Endothelial cell (in vitro differentiated cells): ENCODE measurements around the gene INF2. TPM values are rescaled to one million over a fixed set of nuclear protein-coding genes. Genes with fewer than 3 reads are reported as not detected.

Source experiments
- DNase-seq: peaks from one replicate; pipeline ENCODE4 v3.0.0; 2021; ENCODE audit warnings: low spot score
- H3K27ac Mint-ChIP-seq: one replicate; pipeline ENCODE4 v1.8.0; 2021; ENCODE audit warnings: mixed read lengths, inconsistent platforms; ENCODE audit not compliant: unreplicated experiment
- H3K27me3 Mint-ChIP-seq: one replicate; pipeline ENCODE4 v1.8.0; 2021; ENCODE audit warnings: mild to moderate bottlenecking, moderate library complexity, mixed read lengths, inconsistent platforms; ENCODE audit not compliant: unreplicated experiment
- H3K36me3 Mint-ChIP-seq: one replicate; pipeline ENCODE4 v1.8.0; 2021; ENCODE audit warnings: mild to moderate bottlenecking, low read depth, mixed read lengths, inconsistent platforms; ENCODE audit not compliant: unreplicated experiment
- H3K4me1 Mint-ChIP-seq: one replicate; pipeline ENCODE4 v1.8.0; 2021; ENCODE audit warnings: mild to moderate bottlenecking, mixed read lengths, inconsistent platforms; ENCODE audit not compliant: unreplicated experiment
- H3K4me3 Mint-ChIP-seq: one replicate; pipeline ENCODE4 v1.8.0; 2021; ENCODE audit warnings: mild to moderate bottlenecking, mixed read lengths, inconsistent platforms; ENCODE audit not compliant: unreplicated experiment
- H3K9me3 Mint-ChIP-seq: one replicate; pipeline ENCODE4 v1.8.0; 2021; ENCODE audit warnings: mixed read lengths, inconsistent platforms; ENCODE audit not compliant: unreplicated experiment
- CTCF ChIP-seq: fragments of 200-600 bp; sonication (generic); IDR thresholded peaks from one replicate; pipeline ENCODE4 v1.5.0; 2021; ENCODE audit warnings: antibody characterized with exemption; ENCODE audit not compliant: unreplicated experiment
- total RNA-seq: library from RNA; stranded (reverse); fragmentation: NEBNext Ultra II Directional; extraction: Animal tissue kit (Norgen Biotek cat#: 25700); gene quantifications from one replicate; pipeline ENCODE4 v1.2.1, GENCODE V29; 2021; ENCODE audit not compliant: unreplicated experiment

Gene INF2
- total RNA-seq, 1 donor from 2014 or later, result 97.2 TPM

DNA sequence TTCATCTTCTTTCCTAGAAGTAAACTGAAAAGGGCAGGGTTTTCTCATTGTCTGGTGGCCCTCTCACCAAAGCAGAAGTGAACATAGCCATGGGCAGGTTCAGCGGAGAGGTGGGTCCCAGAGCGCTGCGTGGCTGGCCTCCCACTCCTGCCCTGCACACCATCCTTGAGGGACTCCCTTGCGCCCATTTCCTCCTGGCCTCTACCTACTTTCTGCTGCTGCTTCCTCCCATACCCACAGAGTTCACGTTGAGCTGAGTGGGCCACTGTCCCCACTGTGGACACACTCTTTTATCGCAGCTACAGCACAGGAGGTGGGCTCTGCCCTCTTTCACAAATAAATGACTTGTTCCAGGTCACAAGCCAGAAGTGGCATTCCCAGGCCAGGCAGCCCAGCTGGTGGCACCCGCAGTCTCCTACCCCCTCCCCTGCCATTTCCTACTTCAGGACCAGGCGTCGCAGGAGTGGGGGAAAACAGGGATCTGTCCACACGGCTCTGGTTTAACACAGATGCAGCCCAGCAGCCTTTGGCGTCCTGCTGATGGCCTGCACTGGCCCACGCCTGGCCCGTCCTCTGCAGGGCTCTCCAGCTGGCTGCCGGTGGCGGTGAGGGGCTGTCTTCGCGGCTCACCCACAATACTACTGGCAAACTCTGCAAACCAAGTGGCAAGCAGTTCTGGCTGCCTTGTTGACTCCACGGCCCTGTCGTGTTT, 68.4 kb downstream of the INF2 start:
- Mint-ChIP-seq H3K27me3 (peaks cover 16% of the 10 kb centered on the region), H3K4me3 (no peak overlapping the region), H3K36me3 (peaks cover 47% of the 10 kb centered on the region), H3K9me3 (no peaks in the 10 kb centered on the region), H3K27ac (no peak overlapping the region), H3K4me1 (peaks cover 14% of the 10 kb centered on the region)
- TF ChIP-seq CTCF, result no peak
- DNase-seq, result no peak

GRCh38 chr14:104758981-104759969, 69.9 kb downstream of the INF2 start:
- Mint-ChIP-seq H3K4me1 (peaks cover 7% of the 10 kb centered on the region), H3K36me3 (peaks cover 44% of the 10 kb centered on the region), H3K9me3 (no peaks in the 10 kb centered on the region), H3K4me3 (no peak overlapping the region), H3K27ac (no peak overlapping the region), H3K27me3 (peaks cover 9% of the 10 kb centered on the region)
- DNase-seq, result no peak
- no peak for TF ChIP-seq CTCF

DNA sequence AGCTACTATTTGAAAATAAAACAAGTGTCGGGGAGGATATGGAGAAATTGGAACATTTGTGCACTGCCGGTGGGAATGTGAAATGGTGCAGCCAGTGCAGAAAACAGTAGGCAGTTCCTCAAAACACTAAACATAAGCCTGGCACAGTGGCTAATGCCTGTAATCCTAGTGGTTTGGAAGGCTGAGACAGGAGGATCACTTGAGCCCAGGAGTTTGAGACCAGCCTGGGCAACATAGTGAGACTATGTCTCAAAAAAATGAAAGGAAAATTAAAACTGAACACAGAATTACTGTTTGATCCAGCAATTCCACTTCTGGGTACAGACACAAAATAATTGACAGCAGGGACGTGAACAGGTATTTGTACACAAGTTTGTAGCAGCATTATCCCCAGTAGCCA, 76.1 kb downstream of the INF2 start:
- TF ChIP-seq CTCF, result no peak
- Mint-ChIP-seq H3K27ac (no peak overlapping the region), H3K4me1 (peaks cover 34% of the 10 kb centered on the region), H3K27me3 (peaks cover 11% of the 10 kb centered on the region), H3K9me3 (no peaks in the 10 kb centered on the region), H3K4me3 (peak overlapping the region; percentile 27), H3K36me3 (peaks cover 29% of the 10 kb centered on the region)
- DNase-seq, result no peak

- Mint-ChIP-seq H3K27ac (peak overlapping the region; percentile 96), H3K27me3 (peaks cover 9% of the 10 kb centered on the region), H3K9me3 (no peaks in the 10 kb centered on the region), H3K4me3 (peak overlapping the region; percentile 23), H3K36me3 (peaks cover 28% of the 10 kb centered on the region), H3K4me1 (peaks cover 34% of the 10 kb centered on the region)
- no peak for DNase-seq
- TF ChIP-seq CTCF, result no peak
Measured at GRCh38 chr14:104766256-104766862, 76.9 kb downstream of the INF2 start.
